B cell (primary cell): ENCODE results near the gene ADRA2A. TPM values are rescaled to one million over a fixed set of nuclear protein-coding genes. Genes with fewer than 3 reads are reported as not detected.

Source experiments
- ATAC-seq: fragments of 200-7000 bp; cut with Tn5 transposase; one replicate; pipeline ENCODE4 v1.10.0; 2021; ENCODE audit warnings: low read depth, mild to moderate bottlenecking, moderate number of reproducible peaks, moderate library complexity
- CTCF ChIA-PET: fragments of 350-600 bp; sonication (Branson Sonifier 250); formaldehyde crosslinking; loops from one replicate; lab custom pipeline; 2021; ENCODE audit warnings: antibody characterized with exemption, inconsistent platforms; lab: Charles Lee
- POLR2A ChIA-PET: fragments of 350-600 bp; sonication (Branson Sonifier 250); formaldehyde crosslinking; loops from one replicate; lab custom pipeline; 2021; ENCODE audit warnings: antibody characterized with exemption; lab: Charles Lee
- DNase-seq: peaks from one replicate; pipeline ENCODE4 v3.0.0; 2013
- H2AFZ ChIP-seq: 2 replicates; pipeline ENCODE4 v1.6.1; 2012; ENCODE audit warnings: mild to moderate bottlenecking, low read depth, low read length; ENCODE audit not compliant: insufficient read depth, poor library complexity, severe bottlenecking
- H3K27ac ChIP-seq, 2 donors: 1 replicate in 1 of 2; 2 replicates in 1 of 2; pipeline ENCODE4 v1.5.1; 2012 to 2013; ENCODE audit warnings: low read length in 2 of 2, mild to moderate bottlenecking in 2 of 2, moderate library complexity in 1 of 2
- H3K27me3 ChIP-seq, 4 experiments: fragments of 200-600 bp in 1 of 4; sonication (generic) in 1 of 4; replicated peaks in 1 of 4; 1 replicate in 2 of 4; 2 replicates in 2 of 4; pipeline versions ENCODE4 v1.6.1 to v1.7.0; 2013 to 2016; ENCODE audit warnings: low read length in 3 of 4, mild to moderate bottlenecking in 2 of 4, mixed read lengths in 1 of 4, moderate library complexity in 1 of 4; ENCODE audit not compliant: insufficient read depth in 4 of 4, control insufficient read depth in 3 of 4; ENCODE audit errors: control extremely low read depth in 1 of 4
- H3K36me3 ChIP-seq, 2 experiments: replicated peaks in 1 of 2; 1 replicate in 1 of 2; 2 replicates in 1 of 2; pipeline versions ENCODE4 v1.6.1 to v1.7.1; 2013; ENCODE audit warnings: low read length in 1 of 2; ENCODE audit not compliant: insufficient read depth in 2 of 2, control insufficient read depth in 1 of 2; ENCODE audit errors: control extremely low read depth in 1 of 2, extremely low read depth in 1 of 2
- H3K4me1 ChIP-seq, 2 donors: fragments of 200-600 bp in 1 of 2; sonication (generic) in 1 of 2; 1 replicate in 1 of 2; 2 replicates in 1 of 2; pipeline versions ENCODE4 v1.5.1 to v1.6.1; 2013 to 2017; ENCODE audit warnings: low read length in 2 of 2; ENCODE audit not compliant: control insufficient read depth in 2 of 2, insufficient read depth in 2 of 2
- H3K4me2 ChIP-seq: replicated peaks from 2 replicates; pipeline ENCODE3; 2012; ENCODE audit warnings: mild to moderate bottlenecking, low read depth, low read length; ENCODE audit not compliant: poor library complexity, severe bottlenecking
- H3K4me3 ChIP-seq, 5 experiments: fragments of 200-600 bp in 1 of 5; sonication (generic) in 1 of 5; 1 replicate in 3 of 5; 2 replicates in 2 of 5; pipeline versions ENCODE4 v1.5.1 to v1.7.0; 2011 to 2016; ENCODE audit warnings: low read length in 4 of 5, mild to moderate bottlenecking in 4 of 5, low read depth in 2 of 5, control low read depth in 1 of 5, moderate library complexity in 1 of 5; ENCODE audit not compliant: insufficient read depth in 1 of 5; ENCODE audit errors: control extremely low read depth in 1 of 5, extremely low read depth in 1 of 5
- H3K79me2 ChIP-seq: fragments of 200-600 bp; sonication (generic); one replicate; pipeline ENCODE4 v1.6.0; 2016; ENCODE audit warnings: low read length; ENCODE audit not compliant: control insufficient read depth, insufficient read depth
- H3K9ac ChIP-seq: fragments of 200-600 bp; sonication (generic); 2 replicates; pipeline ENCODE4 v1.6.1; 2017; ENCODE audit warnings: mild to moderate bottlenecking, low read length, moderate library complexity
- H3K9me3 ChIP-seq, 3 donors: one replicate each; pipeline versions ENCODE4 v1.6.1 to v1.7.1; 2013; ENCODE audit warnings: low read length in 2 of 3; ENCODE audit not compliant: control insufficient read depth in 2 of 3, insufficient read depth in 1 of 3; ENCODE audit errors: control extremely low read depth in 1 of 3
- H4K20me1 ChIP-seq: 2 replicates; pipeline ENCODE4 v1.6.0; 2012; ENCODE audit warnings: mild to moderate bottlenecking, low read length; ENCODE audit not compliant: insufficient read depth, control insufficient read depth, poor library complexity, severe bottlenecking
- H3K27ac Mint-ChIP-seq: one replicate; pipeline ENCODE4 v1.8.0; 2021; ENCODE audit warnings: mixed read lengths
- H3K27me3 Mint-ChIP-seq: one replicate; pipeline ENCODE4 v1.8.0; 2021; ENCODE audit warnings: mixed read lengths
- H3K4me1 Mint-ChIP-seq: one replicate; pipeline ENCODE4 v1.8.0; 2021; ENCODE audit warnings: mixed read lengths
- H3K4me3 Mint-ChIP-seq: one replicate; pipeline ENCODE4 v1.8.0; 2021; ENCODE audit warnings: mixed read lengths
- H3K9me3 Mint-ChIP-seq: one replicate; pipeline ENCODE4 v1.8.0; 2022; ENCODE audit warnings: mixed read lengths; ENCODE audit not compliant: insufficient read depth
- EZH2 ChIP-seq: IDR thresholded peaks from 2 replicates; pipeline ENCODE4 v1.6.1; 2012; ENCODE audit warnings: borderline replicate concordance, low read depth, mild to moderate bottlenecking, moderate library complexity, low read length; ENCODE audit not compliant: insufficient read depth, poor library complexity, severe bottlenecking
- WGBS: methylation state at CpG from one replicate; pipeline ENCODE4 v1.1.5; 2013; ENCODE audit warnings: missing lambda C conversion rate; ENCODE audit not compliant: insufficient coverage; 5-methylcytosine and 5-hydroxymethylcytosine counted together
- intact Hi-C: fragments of 100-400 bp; cut with micrococcal nuclease; formaldehyde crosslinking; loops from one replicate; pipeline ENCODE4 v1.10.0; 2022
- polyA plus RNA-seq: library from polyadenylated mRNA; depleted of rRNA; stranded (reverse); fragments of >200 nt; gene quantifications from 2 replicates; pipeline ENCODE4 v1.2.3, GENCODE V29; 2012
- total RNA-seq, 2 donors: library from RNA; stranded (reverse); fragments of 120-200 nt in 1 of 2; gene quantifications; 1 replicate in 1 of 2; 2 replicates in 1 of 2; pipeline versions ENCODE4 v1.2.3 to v1.2.4, GENCODE V29; 2013 to 2022
- TF ChIP-seq, protein P1 (sequence below): fragments of 200-600 bp; IDR thresholded peaks from one replicate; pipeline ENCODE4 v1.8.0; 2022; ENCODE audit warnings: antibody characterized with exemption, mild to moderate bottlenecking

Gene ADRA2A
- total and polyA plus RNA-seq, 2 donors (not counting 1 experiment from before 2014, with no cell fraction given) = 0.01 TPM; not detected in 1

DNA sequence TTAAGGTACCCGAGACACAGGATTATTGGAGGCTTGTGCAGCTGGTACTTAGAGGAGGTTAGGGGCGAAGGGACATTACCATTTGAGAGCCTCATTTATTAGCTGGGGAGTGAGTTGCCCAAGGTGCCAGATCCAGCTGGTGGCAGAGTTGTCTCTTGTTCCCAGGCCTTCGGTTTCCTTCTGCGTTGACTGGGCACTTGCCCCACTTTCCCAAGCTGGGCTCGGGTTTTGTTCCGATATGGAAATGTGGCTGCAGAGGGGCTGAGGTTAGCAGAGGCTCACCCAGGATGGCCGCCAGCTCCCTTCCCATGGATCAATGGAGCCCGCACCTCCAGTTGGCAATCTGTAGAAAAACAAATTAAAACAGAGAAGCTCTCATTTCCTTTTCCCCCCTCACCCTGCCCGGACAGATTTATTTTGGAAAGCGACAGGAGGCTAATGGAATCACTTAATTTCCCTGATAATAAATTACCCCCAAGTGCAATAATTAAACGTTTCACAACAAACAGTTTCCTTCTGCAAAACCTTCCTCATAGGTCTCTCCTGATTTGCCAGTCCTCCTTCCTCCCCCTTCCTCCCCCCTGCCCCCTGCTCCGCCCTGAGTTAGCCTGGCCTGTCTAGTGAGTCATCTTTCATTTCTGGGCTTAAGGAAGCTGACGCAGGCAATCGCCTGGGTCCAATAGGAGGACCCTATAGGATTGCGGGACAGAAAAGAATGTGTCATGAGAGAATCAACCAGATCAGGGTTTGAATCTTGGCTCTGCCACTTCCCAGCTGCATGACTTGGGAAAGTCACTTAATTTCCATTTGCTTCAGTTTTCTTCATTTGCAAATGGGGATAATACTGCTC, 51.7 kb downstream of the ADRA2A start:
- Histone ChIP-seq H4K20me1 (no peaks in the 10 kb centered on the region), H3K79me2 (no peaks in the 10 kb centered on the region), H3K36me3 (no peaks in the 10 kb centered on the region), H3K9me3 (no peaks in the 10 kb centered on the region), H2AFZ (no peak overlapping the region), H3K27ac (no peak overlapping the region), H3K27me3 (peaks cover 0 to 11% (median 0%) of the 10 kb centered on the region in 4 experiments), H3K4me1 (no peaks in the 10 kb centered on the region), H3K4me3 (no peak overlapping the region), H3K9ac (no peak overlapping the region), H3K4me2 (no peak overlapping the region)
- H3K27ac Mint-ChIP-seq = no peak overlapping the region
- intact Hi-C loops = no loop called here
- no peaks in the 10 kb centered on the region for H3K4me1 Mint-ChIP-seq
- no peaks in the 10 kb centered on the region for H3K9me3 Mint-ChIP-seq
- POLR2A ChIA-PET = no interaction called here
- WGBS = 53% methylated on average over 11 of the region's 15 CpGs
- no peak overlapping the region for H3K4me3 Mint-ChIP-seq
- CTCF ChIA-PET = no interaction called here
- DNase-seq (no peak), ATAC-seq (no peak)
- peaks cover 32% of the 10 kb centered on the region for H3K27me3 Mint-ChIP-seq
- TF ChIP-seq EZH2 = no peak
- TF ChIP-seq, protein P1, sequence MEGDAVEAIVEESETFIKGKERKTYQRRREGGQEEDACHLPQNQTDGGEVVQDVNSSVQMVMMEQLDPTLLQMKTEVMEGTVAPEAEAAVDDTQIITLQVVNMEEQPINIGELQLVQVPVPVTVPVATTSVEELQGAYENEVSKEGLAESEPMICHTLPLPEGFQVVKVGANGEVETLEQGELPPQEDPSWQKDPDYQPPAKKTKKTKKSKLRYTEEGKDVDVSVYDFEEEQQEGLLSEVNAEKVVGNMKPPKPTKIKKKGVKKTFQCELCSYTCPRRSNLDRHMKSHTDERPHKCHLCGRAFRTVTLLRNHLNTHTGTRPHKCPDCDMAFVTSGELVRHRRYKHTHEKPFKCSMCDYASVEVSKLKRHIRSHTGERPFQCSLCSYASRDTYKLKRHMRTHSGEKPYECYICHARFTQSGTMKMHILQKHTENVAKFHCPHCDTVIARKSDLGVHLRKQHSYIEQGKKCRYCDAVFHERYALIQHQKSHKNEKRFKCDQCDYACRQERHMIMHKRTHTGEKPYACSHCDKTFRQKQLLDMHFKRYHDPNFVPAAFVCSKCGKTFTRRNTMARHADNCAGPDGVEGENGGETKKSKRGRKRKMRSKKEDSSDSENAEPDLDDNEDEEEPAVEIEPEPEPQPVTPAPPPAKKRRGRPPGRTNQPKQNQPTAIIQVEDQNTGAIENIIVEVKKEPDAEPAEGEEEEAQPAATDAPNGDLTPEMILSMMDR = no peak

DNA sequence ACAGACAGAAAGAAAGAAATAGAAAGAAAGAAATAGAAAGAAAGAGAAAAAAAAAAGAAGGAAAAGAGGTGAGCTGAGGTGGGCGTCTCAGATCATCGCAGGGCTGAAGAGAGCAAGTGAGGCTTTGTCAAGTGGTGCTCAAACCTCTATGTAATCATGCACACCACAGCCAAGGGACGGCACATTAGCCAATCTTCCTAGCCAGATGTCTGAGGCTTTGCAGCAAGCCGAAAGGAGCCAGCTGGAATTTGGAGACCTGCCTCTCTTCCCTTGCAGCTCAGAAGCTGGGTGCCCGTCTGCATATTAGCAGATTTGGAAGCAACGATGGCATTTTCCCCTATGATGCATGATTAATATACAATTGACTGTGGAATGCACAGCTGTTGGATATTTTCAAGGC, 52.5 kb downstream of the ADRA2A start:
- DNase-seq (no peak), ATAC-seq (no peak)
- Histone ChIP-seq H3K27me3 (peaks cover 0 to 11% (median 0%) of the 10 kb centered on the region in 4 experiments), H3K27ac (no peak overlapping the region), H4K20me1 (no peaks in the 10 kb centered on the region), H3K4me2 (no peak overlapping the region), H3K36me3 (no peaks in the 10 kb centered on the region), H3K79me2 (no peaks in the 10 kb centered on the region), H3K4me3 (no peak overlapping the region), H3K4me1 (no peaks in the 10 kb centered on the region), H3K9me3 (no peaks in the 10 kb centered on the region), H3K9ac (no peak overlapping the region), H2AFZ (no peak overlapping the region)
- Mint-ChIP-seq H3K9me3 (no peaks in the 10 kb centered on the region), H3K27me3 (peaks cover 33% of the 10 kb centered on the region), H3K4me3 (no peak overlapping the region), H3K27ac (no peak overlapping the region), H3K4me1 (no peaks in the 10 kb centered on the region)
- POLR2A ChIA-PET = no interaction called here
- intact Hi-C loops = no loop called here
- TF ChIP-seq, protein P1 = no peak
- no peak for TF ChIP-seq EZH2
- WGBS = 96% methylated on average over 4 of the region's 6 CpGs
- CTCF ChIA-PET = no interaction called here
